22Rv1 (cell line): ENCODE results near the gene WIPI1.

Experiments used
- ZFX ChIP-seq: fragments of 450-650 bp; IDR thresholded peaks from 2 replicates; pipeline ENCODE4 v1.6.1; 2017; ENCODE audit warnings: antibody characterized with exemption, borderline replicate concordance
- TF ChIP-seq, protein P1 (sequence below): fragments of 450-650 bp; IDR thresholded peaks from 2 replicates; pipeline ENCODE4 v1.5.1; 2017; ENCODE audit warnings: mild to moderate bottlenecking

- TF ChIP-seq, protein P1, sequence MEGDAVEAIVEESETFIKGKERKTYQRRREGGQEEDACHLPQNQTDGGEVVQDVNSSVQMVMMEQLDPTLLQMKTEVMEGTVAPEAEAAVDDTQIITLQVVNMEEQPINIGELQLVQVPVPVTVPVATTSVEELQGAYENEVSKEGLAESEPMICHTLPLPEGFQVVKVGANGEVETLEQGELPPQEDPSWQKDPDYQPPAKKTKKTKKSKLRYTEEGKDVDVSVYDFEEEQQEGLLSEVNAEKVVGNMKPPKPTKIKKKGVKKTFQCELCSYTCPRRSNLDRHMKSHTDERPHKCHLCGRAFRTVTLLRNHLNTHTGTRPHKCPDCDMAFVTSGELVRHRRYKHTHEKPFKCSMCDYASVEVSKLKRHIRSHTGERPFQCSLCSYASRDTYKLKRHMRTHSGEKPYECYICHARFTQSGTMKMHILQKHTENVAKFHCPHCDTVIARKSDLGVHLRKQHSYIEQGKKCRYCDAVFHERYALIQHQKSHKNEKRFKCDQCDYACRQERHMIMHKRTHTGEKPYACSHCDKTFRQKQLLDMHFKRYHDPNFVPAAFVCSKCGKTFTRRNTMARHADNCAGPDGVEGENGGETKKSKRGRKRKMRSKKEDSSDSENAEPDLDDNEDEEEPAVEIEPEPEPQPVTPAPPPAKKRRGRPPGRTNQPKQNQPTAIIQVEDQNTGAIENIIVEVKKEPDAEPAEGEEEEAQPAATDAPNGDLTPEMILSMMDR: no peak
- TF ChIP-seq ZFX: no peak
Measured at GRCh38 chr17:68422821-68423220, 34.5 kb downstream of the WIPI1 start.
